Smooth muscle cell (in vitro differentiated cells): ENCODE results near the gene TRAF3. TPM values are rescaled to one million over a fixed set of nuclear protein-coding genes. Genes with fewer than 3 reads are reported as not detected.

ENCODE experiments used
- DNase-seq: peaks from one replicate; lab custom pipeline; 2025; ENCODE audit not compliant: unreplicated experiment; lab: John Stamatoyannopoulos, UW
- H2AFZ ChIP-seq: fragments of 200-600 bp; sonication (generic); 2 replicates; pipeline ENCODE4 v1.6.0; 2016; ENCODE audit warnings: antibody characterized with exemption, low read depth, mild to moderate bottlenecking
- H3F3A ChIP-seq: fragments of 200-600 bp; sonication (generic); 2 replicates; pipeline ENCODE4 v1.6.0; 2017; ENCODE audit warnings: antibody characterized with exemption, low read depth
- H3K27ac ChIP-seq: fragments of 200-600 bp; sonication (generic); 2 replicates; pipeline ENCODE4 v1.5.1; 2016; ENCODE audit warnings: low read depth, mild to moderate bottlenecking
- H3K27me3 ChIP-seq: fragments of 200-600 bp; sonication (generic); 2 replicates; pipeline ENCODE4 v1.6.1; 2016; ENCODE audit warnings: low read depth, mild to moderate bottlenecking
- H3K36me3 ChIP-seq: fragments of 200-600 bp; sonication (generic); 2 replicates; pipeline ENCODE4 v1.5.1; 2016; ENCODE audit warnings: low read depth
- H3K4me1 ChIP-seq: fragments of 200-600 bp; sonication (generic); 2 replicates; pipeline ENCODE4 v1.5.1; 2016; ENCODE audit warnings: low read depth
- H3K4me2 ChIP-seq: fragments of 200-600 bp; sonication (generic); 2 replicates; pipeline ENCODE4 v1.6.0; 2016; ENCODE audit warnings: mild to moderate bottlenecking
- H3K4me3 ChIP-seq: fragments of 200-600 bp; sonication (generic); 2 replicates; pipeline ENCODE4 v1.5.1; 2016; ENCODE audit warnings: mild to moderate bottlenecking
- H3K79me2 ChIP-seq: fragments of 200-600 bp; sonication (generic); 2 replicates; pipeline ENCODE4 v1.6.0; 2016; ENCODE audit warnings: low read depth, mild to moderate bottlenecking
- H3K9ac ChIP-seq: fragments of 200-600 bp; sonication (generic); 2 replicates; pipeline ENCODE4 v1.6.0; 2016; ENCODE audit warnings: low read depth
- H3K9me3 ChIP-seq: fragments of 200-600 bp; sonication (generic); replicated peaks from 2 replicates; pipeline ENCODE4 v1.5.1; 2016; ENCODE audit warnings: low read depth
- H4K20me1 ChIP-seq: fragments of 200-600 bp; sonication (generic); 2 replicates; pipeline ENCODE4 v1.6.0; 2016; ENCODE audit warnings: low read depth
- CTCF ChIP-seq: fragments of 200-600 bp; sonication (generic); IDR thresholded peaks from 2 replicates; pipeline ENCODE4 v1.5.1; 2017; ENCODE audit warnings: borderline replicate concordance, mild to moderate bottlenecking, antibody characterized with exemption; ENCODE audit not compliant: insufficient read depth, poor library complexity, severe bottlenecking
- WGBS: methylation state at CpG from one replicate; pipeline ENCODE4 v1.1.7; 2016; ENCODE audit warnings: low lambda C conversion rate; 5-methylcytosine and 5-hydroxymethylcytosine counted together
- polyA plus RNA-seq: library from polyadenylated mRNA; unstranded; fragments of >200 nt; fragmentation: Nextera tagmentation; extraction: Ambion mirVana; gene quantifications from 2 replicates; pipeline ENCODE4 v1.2.1, GENCODE V29; 2016
- total RNA-seq: library from RNA; depleted of rRNA; stranded (reverse); fragments of >200 nt; gene quantifications from 2 replicates; pipeline ENCODE4 v1.2.3, GENCODE V29; 2014

TRAF3 gene
- total and polyA plus RNA-seq, 2 experiments from 2014 or later, result 9.4 to 24.6 TPM

- Histone ChIP-seq H3K79me2 (no peaks in the 10 kb centered on the region), H3K4me3 (no peak overlapping the region), H4K20me1 (peaks cover 11% of the 10 kb centered on the region), H3F3A (no peaks in the 10 kb centered on the region), H3K36me3 (no peaks in the 10 kb centered on the region), H3K9ac (no peak overlapping the region), H3K4me2 (no peak overlapping the region), H3K9me3 (no peaks in the 10 kb centered on the region), H3K27ac (no peak overlapping the region), H3K4me1 (no peaks in the 10 kb centered on the region), H3K27me3 (no peaks in the 10 kb centered on the region), H2AFZ (no peak overlapping the region)
- no peak for TF ChIP-seq CTCF
- WGBS, result 93% methylated on average over 18 of the region's 18 CpGs
- DNase-seq, result no peak
Measured at GRCh38 chr14:102898776-102899515, 121.7 kb downstream of the TRAF3 start.

GRCh38 chr14:102899516-102899900 is 122.3 kb downstream of the TRAF3 start:
- WGBS, result 99% methylated on average over 8 of the region's 8 CpGs

GRCh38 chr14:102900631-102901571 is 123.7 kb downstream of the TRAF3 start:
- no peak for TF ChIP-seq CTCF
- H2AFZ ChIP-seq, result no peak overlapping the region
- 98% methylated on average over 39 of the region's 39 CpGs for WGBS

More at GRCh38 chr14:102899516-102899900, 122.3 kb downstream of the TRAF3 start:
- H3K4me2 ChIP-seq, result no peak overlapping the region
- no peak overlapping the region for H3K27ac ChIP-seq
- H3K27me3 ChIP-seq, result no peaks in the 10 kb centered on the region
- no peak overlapping the region for H3K4me3 ChIP-seq
- TF ChIP-seq CTCF, result no peak
- H4K20me1 ChIP-seq, result peaks cover 6% of the 10 kb centered on the region
- no peak overlapping the region for H2AFZ ChIP-seq
- H3F3A ChIP-seq, result no peaks in the 10 kb centered on the region
- H3K79me2 ChIP-seq, result no peaks in the 10 kb centered on the region
- H3K36me3 ChIP-seq, result no peaks in the 10 kb centered on the region
- H3K9ac ChIP-seq, result no peak overlapping the region
- H3K9me3 ChIP-seq, result no peaks in the 10 kb centered on the region
- H3K4me1 ChIP-seq, result no peaks in the 10 kb centered on the region
- no peak for DNase-seq

More at GRCh38 chr14:102900631-102901571, 123.7 kb downstream of the TRAF3 start:
- Histone ChIP-seq H3K4me1 (no peaks in the 10 kb centered on the region), H3K9me3 (no peaks in the 10 kb centered on the region), H3K27ac (no peak overlapping the region), H3K27me3 (no peaks in the 10 kb centered on the region), H3K79me2 (no peaks in the 10 kb centered on the region), H3K4me3 (no peak overlapping the region), H3K4me2 (no peak overlapping the region), H3F3A (no peaks in the 10 kb centered on the region), H4K20me1 (peaks cover 4% of the 10 kb centered on the region), H3K9ac (no peak overlapping the region), H3K36me3 (no peaks in the 10 kb centered on the region)
- DNase-seq, result no peak
